SK-N-SH treated with all-trans-retinoic acid at 6 μM for 48 hours (cell line): ENCODE measurements around the gene PDCD1.

ENCODE experiments used
- ATAC-seq: fragments of 200-7000 bp; cut with Tn5 transposase; 3 replicates; pipeline ENCODE4 v1.9.1; 2020; ENCODE audit warnings: mild to moderate bottlenecking, moderate library complexity
- ARNTL ChIP-seq: fragments of 450-650 bp; formaldehyde crosslinking; IDR thresholded peaks from 2 replicates; pipeline ENCODE4 v1.5.0; 2020; ENCODE audit warnings: low read depth, mild to moderate bottlenecking, moderate library complexity, borderline replicate concordance
- BACH2 ChIP-seq: fragments of 250-450 bp; sonication (Bioruptor Pico); IDR thresholded peaks from 2 replicates; pipeline ENCODE4 v1.9.0; 2021; ENCODE audit warnings: mild to moderate bottlenecking, borderline replicate concordance
- CREB5 ChIP-seq: fragments of 250-450 bp; sonication (Bioruptor Pico); IDR thresholded peaks from 2 replicates; pipeline ENCODE4 v1.5.1; 2020; ENCODE audit warnings: low read depth, mild to moderate bottlenecking, moderate library complexity
- CSRNP3 ChIP-seq: fragments of 250-450 bp; sonication (Bioruptor Pico); IDR thresholded peaks from 2 replicates; pipeline ENCODE4 v1.5.1; 2021; ENCODE audit warnings: mild to moderate bottlenecking, moderate library complexity
- ESRRG ChIP-seq: fragments of 250-450 bp; sonication (Bioruptor Pico); IDR thresholded peaks from 2 replicates; pipeline ENCODE4 v1.6.1; 2021; ENCODE audit warnings: mild to moderate bottlenecking
- GLIS3 ChIP-seq: fragments of 250-450 bp; sonication (Bioruptor Pico); IDR thresholded peaks from 2 replicates; pipeline ENCODE4 v1.5.0; 2020; ENCODE audit warnings: mild to moderate bottlenecking, moderate library complexity
- OSR1 ChIP-seq: fragments of 250-450 bp; sonication (Bioruptor Pico); IDR thresholded peaks from 2 replicates; pipeline ENCODE4 v1.8.0; 2022; ENCODE audit warnings: moderate library complexity, mild to moderate bottlenecking, inconsistent platforms
- PATZ1 ChIP-seq: fragments of 250-450 bp; sonication (Bioruptor Pico); IDR thresholded peaks from 2 replicates; pipeline ENCODE4 v1.8.0; 2020; ENCODE audit warnings: mild to moderate bottlenecking, moderate library complexity, borderline replicate concordance
- POU6F1 ChIP-seq: fragments of 250-450 bp; sonication (Bioruptor Pico); IDR thresholded peaks from 2 replicates; pipeline ENCODE4 v1.8.0; 2021; ENCODE audit warnings: low read depth, mild to moderate bottlenecking, moderate library complexity, borderline replicate concordance
- PPARA ChIP-seq: fragments of 250-450 bp; sonication (Bioruptor Pico); IDR thresholded peaks from 2 replicates; pipeline ENCODE4 v1.5.0; 2020; ENCODE audit warnings: mild to moderate bottlenecking, borderline replicate concordance
- RARB ChIP-seq: fragments of 250-450 bp; sonication (Bioruptor Pico); IDR thresholded peaks from 2 replicates; pipeline ENCODE4 v1.8.0; 2021; ENCODE audit warnings: mild to moderate bottlenecking, moderate library complexity
- SNAI2 ChIP-seq: fragments of 250-450 bp; sonication (Bioruptor Pico); IDR thresholded peaks from 2 replicates; pipeline ENCODE4 v1.5.0; 2020; ENCODE audit warnings: mild to moderate bottlenecking, moderate library complexity
- TCF4 ChIP-seq: fragments of 250-450 bp; sonication (Bioruptor Pico); IDR thresholded peaks from 2 replicates; pipeline ENCODE4 v1.8.0; 2021; ENCODE audit warnings: mild to moderate bottlenecking, moderate library complexity, borderline replicate concordance
- TSHZ2 ChIP-seq: fragments of 250-450 bp; sonication (Bioruptor Pico); IDR thresholded peaks from 2 replicates; pipeline ENCODE4 v1.5.0; 2020; ENCODE audit warnings: mild to moderate bottlenecking, moderate library complexity
- ZC3H10 ChIP-seq: fragments of 250-450 bp; sonication (Bioruptor Pico); IDR thresholded peaks from 2 replicates; pipeline ENCODE4 v1.5.1; 2021; ENCODE audit warnings: mild to moderate bottlenecking, moderate library complexity
- ZFP3 ChIP-seq: fragments of 250-450 bp; sonication (Bioruptor Pico); IDR thresholded peaks from 2 replicates; pipeline ENCODE4 v1.5.0; 2020; ENCODE audit warnings: mild to moderate bottlenecking, moderate library complexity
- ZNF8 ChIP-seq: fragments of 450-650 bp; formaldehyde crosslinking; IDR thresholded peaks from 2 replicates; pipeline ENCODE4 v1.5.0; 2020; ENCODE audit warnings: mild to moderate bottlenecking, moderate library complexity

Gene PDCD1

GRCh38 chr2:241879326-241879725, 20.6 kb upstream of the PDCD1 start:
- TF ChIP-seq POU6F1 (no peak), BACH2 (CRISPR knock-in tag) (no peak), SNAI2 (CRISPR knock-in tag) (no peak)
- no peak for ATAC-seq

GRCh38 chr2:241877989-241878970, 19.6 kb upstream of the PDCD1 start:
- ATAC-seq = peak; percentile 55
- TF ChIP-seq ARNTL (CRISPR knock-in tag) = no peak
- TF ChIP-seq CSRNP3 (CRISPR knock-in tag) = no peak
- TF ChIP-seq RARB (CRISPR knock-in tag) = no peak
- TF ChIP-seq TCF4 (CRISPR knock-in tag) = no peak
- TF ChIP-seq PPARA (CRISPR knock-in tag) = no peak
- no peak for TF ChIP-seq ZNF8 (CRISPR knock-in tag)
- TF ChIP-seq TSHZ2 (CRISPR knock-in tag) = no peak
- no peak for TF ChIP-seq ESRRG (CRISPR knock-in tag)
- TF ChIP-seq ZFP3 (CRISPR knock-in tag) = no peak
- TF ChIP-seq GLIS3 (CRISPR knock-in tag) = no peak
- TF ChIP-seq PATZ1 (CRISPR knock-in tag) = no peak
- TF ChIP-seq POU6F1 = no peak
- TF ChIP-seq ZC3H10 (CRISPR knock-in tag) = no peak
- TF ChIP-seq CREB5 = no peak
- TF ChIP-seq, all 23 proteins: peak for 0

GRCh38 chr2:241877197-241877685, 18.5 kb upstream of the PDCD1 start:
- no peak for TF ChIP-seq OSR1 (CRISPR knock-in tag)
- TF ChIP-seq GLIS3 (CRISPR knock-in tag) = no peak
- no peak for TF ChIP-seq ZC3H10 (CRISPR knock-in tag)
- TF ChIP-seq POU6F1 = no peak
- TF ChIP-seq CSRNP3 (CRISPR knock-in tag) = no peak
- no peak for ATAC-seq
